Astrocyte (in vitro differentiated cells and primary cell): Measurements from ENCODE around the gene CRTC1. TPM values are rescaled to one million over a fixed set of nuclear protein-coding genes. Genes with fewer than 3 reads are reported as not detected.

Source experiments
- DNase-seq: peaks from one replicate; pipeline ENCODE4 v3.0.0-alpha.2; 2010; ENCODE audit warnings: low read depth
- FAIRE-seq: peaks from 2 replicates; lab custom pipeline; 2011; peaks lifted over from hg19 to GRCh38; lab: Jason Lieb, UNC
- H2AFZ ChIP-seq: 2 replicates; pipeline ENCODE4 v1.6.0; 2012; ENCODE audit warnings: low read depth, low read length, inconsistent platforms
- H3K27ac ChIP-seq: 2 replicates; pipeline ENCODE4 v1.5.1; 2011; ENCODE audit warnings: low read depth, low read length, inconsistent platforms
- H3K27me3 ChIP-seq: 2 replicates; pipeline ENCODE4 v1.6.0; 2011; ENCODE audit warnings: low read length, inconsistent platforms; ENCODE audit not compliant: insufficient read depth
- H3K36me3 ChIP-seq: 2 replicates; pipeline ENCODE4 v1.5.1; 2011; ENCODE audit warnings: low read length, inconsistent platforms; ENCODE audit not compliant: insufficient read depth
- H3K4me1 ChIP-seq: 2 replicates; pipeline ENCODE4 v1.5.1; 2011; ENCODE audit warnings: low read length, inconsistent platforms; ENCODE audit not compliant: insufficient read depth
- H3K4me2 ChIP-seq: 2 replicates; pipeline ENCODE4 v1.6.0; 2012; ENCODE audit warnings: low read length, inconsistent platforms
- H3K4me3 ChIP-seq: 2 replicates; pipeline ENCODE4 v1.5.1; 2011; ENCODE audit warnings: low read depth, mild to moderate bottlenecking, low read length, inconsistent platforms; ENCODE audit not compliant: insufficient read depth
- H3K79me2 ChIP-seq: 2 replicates; pipeline ENCODE4 v1.6.0; 2012; ENCODE audit warnings: mild to moderate bottlenecking, low read length, inconsistent platforms; ENCODE audit not compliant: insufficient read depth
- H3K9ac ChIP-seq: 2 replicates; pipeline ENCODE4 v1.6.0; 2012; ENCODE audit warnings: mild to moderate bottlenecking, low read length, inconsistent platforms
- H3K9me3 ChIP-seq: 2 replicates; pipeline ENCODE4 v1.5.1; 2012; ENCODE audit warnings: low read depth, mild to moderate bottlenecking, low read length, inconsistent platforms; ENCODE audit not compliant: insufficient read depth
- H4K20me1 ChIP-seq: 2 replicates; pipeline ENCODE4 v1.6.0; 2012; ENCODE audit warnings: low read length, inconsistent platforms; ENCODE audit not compliant: insufficient read depth
- H3K27ac Mint-ChIP-seq: one replicate; pipeline ENCODE4 v1.8.0; 2021; ENCODE audit warnings: mild to moderate bottlenecking, mixed read lengths; ENCODE audit not compliant: unreplicated experiment
- H3K27me3 Mint-ChIP-seq: one replicate; pipeline ENCODE4 v1.8.0; 2021; ENCODE audit warnings: low read depth, mixed read lengths; ENCODE audit not compliant: unreplicated experiment
- H3K36me3 Mint-ChIP-seq: one replicate; pipeline ENCODE4 v1.8.0; 2021; ENCODE audit warnings: low read depth, mixed read lengths; ENCODE audit not compliant: unreplicated experiment
- H3K4me1 Mint-ChIP-seq: one replicate; pipeline ENCODE4 v1.8.0; 2021; ENCODE audit warnings: low read depth, mixed read lengths; ENCODE audit not compliant: unreplicated experiment
- H3K4me3 Mint-ChIP-seq: one replicate; pipeline ENCODE4 v1.8.0; 2021; ENCODE audit warnings: mild to moderate bottlenecking, moderate library complexity, mixed read lengths; ENCODE audit not compliant: unreplicated experiment
- H3K9me3 Mint-ChIP-seq: one replicate; pipeline ENCODE4 v1.8.0; 2021; ENCODE audit warnings: mild to moderate bottlenecking, mixed read lengths; ENCODE audit not compliant: unreplicated experiment
- CTCF ChIP-seq: IDR thresholded peaks from 2 replicates; pipeline ENCODE4 v1.5.1; 2011; ENCODE audit warnings: low read depth, mild to moderate bottlenecking, inconsistent platforms, low read length, moderate library complexity; ENCODE audit not compliant: insufficient read depth
- EZH2 ChIP-seq: IDR thresholded peaks from 2 replicates; pipeline ENCODE4 v1.6.1; 2012; ENCODE audit warnings: mild to moderate bottlenecking, low read length, inconsistent platforms; ENCODE audit not compliant: insufficient read depth
- total RNA-seq: library from RNA; stranded (reverse); gene quantifications from 2 replicates; pipeline ENCODE4 v1.2.1, GENCODE V29; 2021

Gene CRTC1
- total RNA-seq, 1 donor from 2014 or later, result 8.4 TPM

GRCh38 chr19:18697680-18698079, 14.2 kb downstream of the CRTC1 start:
- Histone ChIP-seq H3K4me3 (no peak overlapping the region), H3K4me1 (peaks cover 6% of the 10 kb centered on the region), H2AFZ (no peak overlapping the region), H3K27me3 (no peaks in the 10 kb centered on the region), H3K9ac (no peak overlapping the region), H3K4me2 (no peak overlapping the region), H3K27ac (no peak overlapping the region), H3K9me3 (no peaks in the 10 kb centered on the region), H4K20me1 (peaks cover 87% of the 10 kb centered on the region), H3K79me2 (peaks cover 26% of the 10 kb centered on the region), H3K36me3 (no peaks in the 10 kb centered on the region)
- no peaks in the 10 kb centered on the region for H3K4me1 Mint-ChIP-seq
- no peaks in the 10 kb centered on the region for H3K36me3 Mint-ChIP-seq
- H3K27ac Mint-ChIP-seq, result no peak overlapping the region
- FAIRE-seq (no peak), DNase-seq (no peak)
- no peak overlapping the region for H3K4me3 Mint-ChIP-seq
- TF ChIP-seq EZH2, result no peak
- no peak for TF ChIP-seq CTCF
- no peaks in the 10 kb centered on the region for H3K9me3 Mint-ChIP-seq
- H3K27me3 Mint-ChIP-seq, result peaks cover 3% of the 10 kb centered on the region

- H3K9me3 Mint-ChIP-seq, result no peaks in the 10 kb centered on the region
- peaks cover 29% of the 10 kb centered on the region for H3K79me2 ChIP-seq
Measured at GRCh38 chr19:18698321-18699167, 15.1 kb downstream of the CRTC1 start.

More at GRCh38 chr19:18698321-18699167, 15.1 kb downstream of the CRTC1 start:
- Histone ChIP-seq H3K27me3 (no peaks in the 10 kb centered on the region), H2AFZ (no peak overlapping the region), H3K27ac (no peak overlapping the region), H3K36me3 (no peaks in the 10 kb centered on the region), H3K4me3 (no peak overlapping the region), H3K9me3 (no peaks in the 10 kb centered on the region), H3K4me2 (no peak overlapping the region), H3K4me1 (peaks cover 6% of the 10 kb centered on the region), H3K9ac (no peak overlapping the region), H4K20me1 (peaks cover 87% of the 10 kb centered on the region)
- FAIRE-seq (no peak), DNase-seq (no peak)
- Mint-ChIP-seq H3K4me1 (no peaks in the 10 kb centered on the region), H3K36me3 (no peaks in the 10 kb centered on the region), H3K27ac (no peak overlapping the region), H3K27me3 (peaks cover 3% of the 10 kb centered on the region), H3K4me3 (no peak overlapping the region)
- TF ChIP-seq CTCF (no peak), EZH2 (no peak)
